AG04450 (cell line): ENCODE results near the gene SAMD4A. TPM values are rescaled to one million over a fixed set of nuclear protein-coding genes. Genes with fewer than 3 reads are reported as not detected.

Source experiments
- CTCF ChIA-PET: fragments of 300-600, 350-600 bp; formaldehyde crosslinking; extraction: SDS; loops from one replicate; lab custom pipeline; 2022; ENCODE audit warnings: antibody characterized with exemption, inconsistent platforms; lab: Charles Lee
- POLR2A ChIA-PET: fragments of 350-600 bp; formaldehyde crosslinking; extraction: SDS; loops from one replicate; lab custom pipeline; 2021; ENCODE audit warnings: antibody characterized with exemption, inconsistent platforms; lab: Yijun Ruan, JAX
- DNase-seq: peaks from one replicate; pipeline ENCODE4 v3.0.0-alpha.2; 2011; ENCODE audit warnings: low read depth, low spot score
- H3K27ac ChIP-seq: one replicate; pipeline ENCODE4 v1.5.1; 2012; ENCODE audit warnings: low read depth, low read length, control low read depth
- H3K27me3 ChIP-seq: one replicate; pipeline ENCODE4 v1.6.0; 2012; ENCODE audit warnings: low read length; ENCODE audit not compliant: control insufficient read depth, insufficient read depth
- H3K4me3 ChIP-seq: 2 replicates; pipeline ENCODE4 v1.5.1; 2011; ENCODE audit warnings: mild to moderate bottlenecking, low read depth, low read length, control low read depth
- H3K9me3 ChIP-seq: 2 replicates; pipeline ENCODE4 v1.5.1; 2012; ENCODE audit warnings: low read length; ENCODE audit not compliant: control insufficient read depth, insufficient read depth
- polyA plus RNA-seq: library from polyadenylated mRNA; depleted of rRNA; stranded (reverse); fragments of >200 nt; gene quantifications from 2 replicates; pipeline ENCODE4 v1.2.3, GENCODE V29; 2011
- TF ChIP-seq, protein P1 (sequence below): IDR thresholded peaks from 2 replicates; pipeline ENCODE4 v1.5.1; 2011; ENCODE audit warnings: low read depth, low read length, control low read depth, inconsistent platforms

The SAMD4A gene
- polyA plus RNA-seq, 1 experiment = 12.7 TPM

DNA sequence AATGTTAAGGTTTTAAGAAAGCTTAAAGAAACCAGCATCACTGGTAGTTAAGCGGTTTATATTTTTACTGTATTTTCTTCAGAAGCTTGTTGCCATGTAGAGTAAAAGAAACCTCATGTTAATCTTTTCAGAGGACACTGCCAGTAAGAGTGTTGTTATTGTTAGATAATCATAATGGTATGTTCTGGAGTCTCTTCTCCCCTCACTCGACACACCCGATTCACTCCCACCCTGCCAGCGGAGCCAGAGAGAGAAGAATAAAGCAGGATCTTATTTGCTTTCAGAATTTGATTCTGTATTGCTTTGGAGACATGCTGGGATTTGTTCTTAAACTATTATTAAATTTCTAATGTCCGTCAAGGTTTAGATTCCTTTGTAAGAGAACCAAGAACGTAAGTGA lies 113.7 kb downstream of the SAMD4A start:
- ChIA-PET POLR2A (no interaction called here), CTCF (interaction anchor here (1.5 kb wide), 1 partner anchor 92 kb away, joined by 5 read pairs; no protein-coding TSS in a partner anchor)
- no peaks in the 10 kb centered on the region for H3K9me3 ChIP-seq
- TF ChIP-seq, protein P1, sequence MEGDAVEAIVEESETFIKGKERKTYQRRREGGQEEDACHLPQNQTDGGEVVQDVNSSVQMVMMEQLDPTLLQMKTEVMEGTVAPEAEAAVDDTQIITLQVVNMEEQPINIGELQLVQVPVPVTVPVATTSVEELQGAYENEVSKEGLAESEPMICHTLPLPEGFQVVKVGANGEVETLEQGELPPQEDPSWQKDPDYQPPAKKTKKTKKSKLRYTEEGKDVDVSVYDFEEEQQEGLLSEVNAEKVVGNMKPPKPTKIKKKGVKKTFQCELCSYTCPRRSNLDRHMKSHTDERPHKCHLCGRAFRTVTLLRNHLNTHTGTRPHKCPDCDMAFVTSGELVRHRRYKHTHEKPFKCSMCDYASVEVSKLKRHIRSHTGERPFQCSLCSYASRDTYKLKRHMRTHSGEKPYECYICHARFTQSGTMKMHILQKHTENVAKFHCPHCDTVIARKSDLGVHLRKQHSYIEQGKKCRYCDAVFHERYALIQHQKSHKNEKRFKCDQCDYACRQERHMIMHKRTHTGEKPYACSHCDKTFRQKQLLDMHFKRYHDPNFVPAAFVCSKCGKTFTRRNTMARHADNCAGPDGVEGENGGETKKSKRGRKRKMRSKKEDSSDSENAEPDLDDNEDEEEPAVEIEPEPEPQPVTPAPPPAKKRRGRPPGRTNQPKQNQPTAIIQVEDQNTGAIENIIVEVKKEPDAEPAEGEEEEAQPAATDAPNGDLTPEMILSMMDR = no peak
- H3K27ac ChIP-seq = no peak overlapping the region
- no peak overlapping the region for H3K4me3 ChIP-seq
- no peaks in the 10 kb centered on the region for H3K27me3 ChIP-seq
- DNase-seq = no peak

- H3K27ac ChIP-seq = peak overlapping the region; percentile 76
- DNase-seq = peak; percentile 64
- H3K9me3 ChIP-seq = no peaks in the 10 kb centered on the region
- no peaks in the 10 kb centered on the region for H3K27me3 ChIP-seq
- CTCF ChIA-PET = no interaction called here
- POLR2A ChIA-PET = no interaction called here
- no peak overlapping the region for H3K4me3 ChIP-seq
- TF ChIP-seq, protein P1 = no peak
These were observed 114.9 kb downstream of the SAMD4A start for GRCh38 chr14:54681811-54682261.

- H3K4me3 ChIP-seq = no peak overlapping the region
- CTCF ChIA-PET = no interaction called here
- POLR2A ChIA-PET = no interaction called here
- no peaks in the 10 kb centered on the region for H3K9me3 ChIP-seq
- H3K27ac ChIP-seq = peak overlapping the region; percentile 76
- TF ChIP-seq, protein P1 = no peak
- DNase-seq = no peak
- H3K27me3 ChIP-seq = no peaks in the 10 kb centered on the region
These were observed 115.7 kb downstream of the SAMD4A start for GRCh38 chr14:54682578-54682977.

DNA sequence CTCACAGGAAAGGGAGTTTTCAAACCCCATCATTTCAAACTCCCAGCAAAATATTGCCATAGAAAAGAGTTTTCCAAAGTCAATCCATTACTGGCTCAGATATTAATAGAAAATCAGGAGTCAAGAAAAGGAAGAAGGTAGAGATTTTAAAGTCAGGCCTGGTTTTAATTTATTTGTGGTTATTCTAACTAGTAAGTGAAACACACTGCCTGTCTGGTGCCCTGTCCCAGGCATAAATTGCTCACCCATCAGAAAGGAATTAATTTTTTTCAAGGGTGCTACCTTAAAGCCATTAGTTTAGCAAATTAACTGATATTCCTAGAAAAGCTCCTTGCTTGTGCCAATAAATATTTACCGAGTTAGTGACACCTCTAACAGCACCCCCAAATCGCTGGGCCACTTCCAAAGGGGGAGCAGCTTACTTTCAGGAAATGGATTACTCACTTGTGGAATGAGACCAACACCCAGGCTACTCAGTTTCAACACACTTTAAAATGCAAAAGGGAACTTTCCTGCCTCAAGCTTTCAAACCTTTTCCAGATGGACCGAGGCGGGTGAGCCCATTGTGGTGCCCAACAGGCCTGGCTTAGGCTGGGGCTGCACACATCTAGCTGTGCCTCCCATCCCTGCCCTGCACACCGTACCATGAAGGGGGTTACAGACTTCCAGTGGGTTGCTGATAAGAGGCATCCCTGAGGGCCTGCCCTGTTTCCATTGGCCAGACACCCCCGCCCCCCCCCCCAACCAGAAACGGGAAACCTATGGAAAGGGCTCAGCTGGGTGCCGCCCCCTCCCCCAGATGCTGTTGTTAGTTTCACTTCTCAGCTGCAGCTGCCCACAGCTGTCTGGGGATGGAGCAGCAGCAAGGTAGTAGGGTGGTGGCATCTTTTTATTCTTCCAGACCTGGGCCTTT lies 117.2 kb downstream of the SAMD4A start:
- DNase-seq = peak; percentile 33
- peak overlapping the region; percentile 34 for H3K4me3 ChIP-seq
- peak overlapping the region; percentile 88 for H3K27ac ChIP-seq
- TF ChIP-seq, protein P1 = no peak
- H3K9me3 ChIP-seq = no peaks in the 10 kb centered on the region
- ChIA-PET CTCF (interaction anchor here (0.7 to 2.3 kb wide), 5 partner anchors 11 to 107 kb away, joined by 3 to 5 read pairs (median 3); no protein-coding TSS in a partner anchor), POLR2A (interaction anchor here (0.9 to 4.4 kb wide), 4 partner anchors 15 to 118 kb away, joined by 3 to 26 read pairs (median 6); partner anchors contain the start of gene SAMD4A)
- H3K27me3 ChIP-seq = no peaks in the 10 kb centered on the region
